Calu3 (cell line): ENCODE results near the gene CDH5. TPM values are rescaled to one million over a fixed set of nuclear protein-coding genes. Genes with fewer than 3 reads are reported as not detected.

Experiments
- BruUV-seq: library from RNA; stranded (reverse); fragments of 400-500 nt; replicated peaks from 2 replicates; lab custom pipeline; 2021; lab: Mats Ljungman, UMichigan
- CTCF ChIA-PET: fragments of 300-600 bp; sonication (Branson Sonifier 250); formaldehyde crosslinking; loops from one replicate; lab custom pipeline; 2022; ENCODE audit warnings: antibody characterized with exemption; lab: Charles Lee
- DNase-seq: peaks from one replicate; pipeline ENCODE4 v3.0.0; 2022
- H3K27ac Mint-ChIP-seq: one replicate; pipeline ENCODE4 v1.8.0; 2022; ENCODE audit warnings: mixed read lengths; ENCODE audit not compliant: unreplicated experiment
- H3K27me3 Mint-ChIP-seq: one replicate; pipeline ENCODE4 v1.8.0; 2022; ENCODE audit warnings: mixed read lengths; ENCODE audit not compliant: unreplicated experiment
- H3K36me3 Mint-ChIP-seq: one replicate; pipeline ENCODE4 v1.8.0; 2022; ENCODE audit warnings: mild to moderate bottlenecking, moderate library complexity, mixed read lengths; ENCODE audit not compliant: insufficient read depth, unreplicated experiment
- H3K4me1 Mint-ChIP-seq: one replicate; pipeline ENCODE4 v1.8.0; 2022; ENCODE audit warnings: mild to moderate bottlenecking, low read depth, mixed read lengths; ENCODE audit not compliant: unreplicated experiment
- H3K4me3 Mint-ChIP-seq: one replicate; pipeline ENCODE4 v1.8.0; 2022; ENCODE audit warnings: mild to moderate bottlenecking, low read depth, moderate library complexity, mixed read lengths; ENCODE audit not compliant: unreplicated experiment
- H3K9me3 Mint-ChIP-seq: one replicate; pipeline ENCODE4 v1.8.0; 2022; ENCODE audit warnings: low read depth, mixed read lengths; ENCODE audit not compliant: unreplicated experiment
- CTCF ChIP-seq: fragments of 200-600 bp; IDR thresholded peaks from one replicate; pipeline ENCODE4 v1.8.0; 2022; ENCODE audit warnings: antibody characterized with exemption; ENCODE audit not compliant: unreplicated experiment
- intact Hi-C: fragments of 100-400 bp; cut with micrococcal nuclease; formaldehyde crosslinking; loops from one replicate; pipeline ENCODE4 v1.10.0; 2022; ENCODE audit not compliant: unreplicated experiment
- total RNA-seq: library from RNA; stranded (reverse); gene quantifications from 2 replicates; pipeline ENCODE4 v1.2.3, GENCODE V29; 2022

Gene CDH5
- total RNA-seq, 1 experiment from 2014 or later: not detected

- Mint-ChIP-seq H3K27me3 (peaks cover 57% of the 10 kb centered on the region), H3K27ac (no peak overlapping the region), H3K36me3 (peaks cover 6% of the 10 kb centered on the region), H3K9me3 (no peaks in the 10 kb centered on the region), H3K4me1 (peaks cover 20% of the 10 kb centered on the region), H3K4me3 (no peak overlapping the region)
- no peak for DNase-seq
- TF ChIP-seq CTCF: no peak
- BruUV-seq: no TSS peak
- CTCF ChIA-PET: no interaction called here
- intact Hi-C loops: no loop called here
Observed at GRCh38 chr16:66361604-66362135, 4.8 kb upstream of the CDH5 start.

GRCh38 chr16:66363211-66363777, 3.2 kb upstream of the CDH5 start:
- no TSS peak for BruUV-seq
- Mint-ChIP-seq H3K4me1 (peaks cover 20% of the 10 kb centered on the region), H3K36me3 (peaks cover 6% of the 10 kb centered on the region), H3K27me3 (peaks cover 44% of the 10 kb centered on the region), H3K9me3 (no peaks in the 10 kb centered on the region), H3K27ac (no peak overlapping the region), H3K4me3 (no peak overlapping the region)
- DNase-seq: no peak
- intact Hi-C loops: no loop called here
- CTCF ChIA-PET: interaction anchor here (0.6 kb wide), 1 partner anchor 473 kb away, joined by 7 read pairs; no protein-coding TSS in a partner anchor
- TF ChIP-seq CTCF: no peak

GRCh38 chr16:66364117-66364958, 2.2 kb upstream of the CDH5 start:
- peaks cover 16% of the 10 kb centered on the region for H3K4me1 Mint-ChIP-seq
- CTCF ChIA-PET: interaction anchor here (0.6 kb wide), 2 partner anchors 322 to 509 kb away, joined by 3 read pairs; no protein-coding TSS in a partner anchor
- intact Hi-C loops: no loop called here
- no peak overlapping the region for H3K27ac Mint-ChIP-seq
- H3K36me3 Mint-ChIP-seq: peaks cover 6% of the 10 kb centered on the region
- no peak overlapping the region for H3K4me3 Mint-ChIP-seq
- DNase-seq: no peak
- H3K9me3 Mint-ChIP-seq: no peaks in the 10 kb centered on the region
- no TSS peak for BruUV-seq
- no peak for TF ChIP-seq CTCF
- peaks cover 44% of the 10 kb centered on the region for H3K27me3 Mint-ChIP-seq

GRCh38 chr16:66364959-66365306, 1.6 kb upstream of the CDH5 start:
- BruUV-seq: no TSS peak
- intact Hi-C loops: no loop called here
- Mint-ChIP-seq H3K36me3 (peaks cover 6% of the 10 kb centered on the region), H3K27me3 (peaks cover 44% of the 10 kb centered on the region), H3K9me3 (no peaks in the 10 kb centered on the region), H3K4me3 (no peak overlapping the region), H3K27ac (no peak overlapping the region), H3K4me1 (peaks cover 13% of the 10 kb centered on the region)
- no peak for TF ChIP-seq CTCF
- CTCF ChIA-PET: interaction anchor here (0.6 kb wide), 2 partner anchors 321 to 508 kb away, joined by 3 read pairs; no protein-coding TSS in a partner anchor
- DNase-seq: no peak
